GM10248 (cell line): ENCODE results near the gene OR8D2.
A peak's percentile ranks its signal among the peaks of the same experiment; 100 is the strongest.

Source experiments
- CTCF ChIA-PET: fragments of 300-600 bp; sonication (Branson Sonifier 250); formaldehyde crosslinking; extraction: SDS; loops from one replicate; lab custom pipeline; 2021; ENCODE audit warnings: antibody characterized with exemption; lab: Yijun Ruan, JAX
- POLR2A ChIA-PET: fragments of 350-650 bp; sonication (Branson Sonifier 250); formaldehyde crosslinking; extraction: SDS; loops from one replicate; lab custom pipeline; 2020; ENCODE audit warnings: antibody characterized with exemption; lab: Yijun Ruan, JAX
- DNase-seq: peaks from one replicate; pipeline ENCODE4 v3.0.0; 2012; ENCODE audit errors: extremely low spot score
- TF ChIP-seq, protein P1 (sequence below): IDR thresholded peaks from 2 replicates; pipeline ENCODE4 v1.5.1; 2012; ENCODE audit warnings: mild to moderate bottlenecking, low read depth; ENCODE audit errors: extremely low read depth, missing control alignments, control extremely low read depth

OR8D2 gene

GRCh38 chr11:124331873-124332272 is 11.9 kb upstream of the OR8D2 start:
- POLR2A ChIA-PET: no interaction called here
- DNase-seq: no peak
- CTCF ChIA-PET: interaction anchor here (1.2 kb wide), 1 partner anchor 38 kb away, joined by 3 read pairs; no protein-coding TSS in a partner anchor
- TF ChIP-seq, protein P1, sequence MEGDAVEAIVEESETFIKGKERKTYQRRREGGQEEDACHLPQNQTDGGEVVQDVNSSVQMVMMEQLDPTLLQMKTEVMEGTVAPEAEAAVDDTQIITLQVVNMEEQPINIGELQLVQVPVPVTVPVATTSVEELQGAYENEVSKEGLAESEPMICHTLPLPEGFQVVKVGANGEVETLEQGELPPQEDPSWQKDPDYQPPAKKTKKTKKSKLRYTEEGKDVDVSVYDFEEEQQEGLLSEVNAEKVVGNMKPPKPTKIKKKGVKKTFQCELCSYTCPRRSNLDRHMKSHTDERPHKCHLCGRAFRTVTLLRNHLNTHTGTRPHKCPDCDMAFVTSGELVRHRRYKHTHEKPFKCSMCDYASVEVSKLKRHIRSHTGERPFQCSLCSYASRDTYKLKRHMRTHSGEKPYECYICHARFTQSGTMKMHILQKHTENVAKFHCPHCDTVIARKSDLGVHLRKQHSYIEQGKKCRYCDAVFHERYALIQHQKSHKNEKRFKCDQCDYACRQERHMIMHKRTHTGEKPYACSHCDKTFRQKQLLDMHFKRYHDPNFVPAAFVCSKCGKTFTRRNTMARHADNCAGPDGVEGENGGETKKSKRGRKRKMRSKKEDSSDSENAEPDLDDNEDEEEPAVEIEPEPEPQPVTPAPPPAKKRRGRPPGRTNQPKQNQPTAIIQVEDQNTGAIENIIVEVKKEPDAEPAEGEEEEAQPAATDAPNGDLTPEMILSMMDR: no peak

DNA sequence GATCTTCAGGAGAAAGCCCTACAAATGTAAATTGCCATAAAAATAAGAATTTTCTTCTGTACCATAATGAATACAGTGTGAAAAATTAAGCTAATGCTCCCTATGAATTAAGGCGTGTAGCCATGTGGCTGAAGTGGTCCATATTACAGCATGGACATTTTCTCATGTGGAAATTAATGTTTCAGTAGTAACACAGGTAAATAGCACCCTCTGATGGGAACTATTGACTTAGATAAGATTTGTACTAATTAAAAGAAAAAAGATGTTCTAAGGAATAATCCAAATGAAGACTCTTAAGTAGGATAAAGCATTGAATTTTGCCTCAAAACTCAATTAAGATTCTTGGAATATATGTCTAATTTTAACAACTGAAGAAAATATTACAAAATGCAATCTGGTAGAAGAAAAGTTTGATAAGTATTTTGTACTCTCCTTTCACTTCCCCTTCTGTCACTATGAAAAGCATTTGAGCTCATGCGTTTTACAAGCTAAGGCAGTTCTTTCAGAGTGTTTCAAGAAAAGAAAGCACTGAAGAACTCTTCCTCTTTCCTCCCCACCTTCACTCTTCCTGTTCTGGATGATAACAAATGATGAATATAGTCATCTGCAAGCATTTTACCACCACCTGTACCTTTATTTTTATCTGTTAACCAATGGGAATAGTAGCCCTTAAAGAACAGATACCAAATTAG is 9.9 kb upstream of the OR8D2 start:
- CTCF ChIA-PET: interaction anchor here (1.3 kb wide), 1 partner anchor 52 kb away, joined by 3 read pairs; no protein-coding TSS in a partner anchor
- POLR2A ChIA-PET: no interaction called here
- DNase-seq: peak; percentile 21
- TF ChIP-seq, protein P1: no peak

GRCh38 chr11:124327775-124328174 is 7.8 kb upstream of the OR8D2 start:
- TF ChIP-seq, protein P1: no peak
- POLR2A ChIA-PET: no interaction called here
- DNase-seq: no peak
- CTCF ChIA-PET: no interaction called here

- ChIA-PET POLR2A (no interaction called here), CTCF (interaction anchor here (1.2 to 1.8 kb wide), 3 partner anchors 11 to 22 kb away, joined by 3 to 5 read pairs (median 4); no protein-coding TSS in a partner anchor)
- no peak for DNase-seq
- TF ChIP-seq, protein P1: no peak
These were observed 2.4 kb upstream of the OR8D2 start for GRCh38 chr11:124322356-124322755.

GRCh38 chr11:124315052-124315451 is 4.9 kb downstream of the OR8D2 start:
- CTCF ChIA-PET: no interaction called here
- DNase-seq: no peak
- TF ChIP-seq, protein P1: no peak
- POLR2A ChIA-PET: no interaction called here

DNA sequence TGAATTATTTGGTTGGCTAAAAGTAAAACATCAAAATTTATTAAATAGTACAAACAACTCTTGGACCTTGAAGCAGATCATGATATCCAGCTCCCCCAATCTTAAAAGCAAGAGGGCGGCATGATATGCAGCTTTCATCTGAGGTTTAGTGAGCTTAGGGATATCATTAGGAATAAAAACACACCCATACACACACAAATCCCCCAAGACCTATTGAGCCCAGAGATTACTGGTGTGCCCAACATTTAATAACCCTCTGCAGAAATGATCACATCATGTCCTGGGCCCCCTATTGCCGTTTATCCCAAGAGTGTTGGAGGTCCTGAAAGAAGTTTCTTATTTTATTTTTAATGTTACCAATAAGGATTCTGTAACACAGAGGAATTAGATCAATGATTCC is 6.1 kb downstream of the OR8D2 start, which contains the start of gene OR8D1:
Gene OR8D1, minus strand, starts transcription at position 101 of the 400 bp plus-strand sequence. CDS start 3,183 bp downstream, outside the sequence.
- CTCF ChIA-PET: no interaction called here
- TF ChIP-seq, protein P1: no peak
- DNase-seq: no peak
- POLR2A ChIA-PET: no interaction called here

GRCh38 chr11:124313131-124313530 is 6.9 kb downstream of the OR8D2 start:
- TF ChIP-seq, protein P1: no peak
- POLR2A ChIA-PET: no interaction called here
- CTCF ChIA-PET: no interaction called here

More at GRCh38 chr11:124313131-124313530, 6.9 kb downstream of the OR8D2 start:
- DNase-seq: no peak
